Omental fat pad (tissue), 4 donors: ENCODE measurements around the gene COX7B2. TPM values are rescaled to one million over a fixed set of nuclear protein-coding genes. Genes with fewer than 3 reads are reported as not detected.

ENCODE experiments used
- ATAC-seq: fragments of 150-250 bp; one replicate; pipeline ENCODE4 v1.9.1; 2016; ENCODE audit warnings: mild to moderate bottlenecking, moderate library complexity; ENCODE audit not compliant: low FRiP score
- DNase-seq: peaks from one replicate; pipeline ENCODE4 v3.0.0-alpha.2; 2019; ENCODE audit warnings: low spot score
- CTCF ChIP-seq, 3 donors: fragments of 450-650 bp; IDR thresholded peaks; one replicate each; pipeline ENCODE4 v1.5.1; 2016 to 2017; ENCODE audit warnings: antibody characterized with exemption in 3 of 3, mild to moderate bottlenecking in 3 of 3, moderate library complexity in 2 of 3
- total RNA-seq, 4 donors: library from RNA; depleted of rRNA; stranded (reverse); fragments of >200 nt; gene quantifications; one replicate each; pipeline ENCODE4 v1.1.0, GENCODE V29; 2016

Gene COX7B2
- total RNA-seq, 4 donors from 2014 or later = not detected

- ATAC-seq = no peak
- no peak for TF ChIP-seq CTCF (IDR thresholded peaks at IDR 0.05)
- no peak for DNase-seq
These were observed 9.0 kb downstream of the COX7B2 start for GRCh38 chr4:46900082-46900481.

- no peak for DNase-seq
- TF ChIP-seq CTCF (IDR thresholded peaks at IDR 0.05) = no peak
- ATAC-seq = no peak
These were observed 14.2 kb downstream of the COX7B2 start for GRCh38 chr4:46894826-46895225.

GRCh38 chr4:46890056-46890455, 19.0 kb downstream of the COX7B2 start:
- DNase-seq (no peak), ATAC-seq (no peak)
- no peak for TF ChIP-seq CTCF (IDR thresholded peaks at IDR 0.05)

- DNase-seq = no peak
These were observed 19.6 kb downstream of the COX7B2 start for GRCh38 chr4:46889410-46889809.

GRCh38 chr4:46886711-46887110, 22.3 kb downstream of the COX7B2 start:
- DNase-seq (no peak), ATAC-seq (no peak)
- no peak for TF ChIP-seq CTCF (IDR thresholded peaks at IDR 0.05)

More at GRCh38 chr4:46889410-46889809, 19.6 kb downstream of the COX7B2 start:
- ATAC-seq = no peak
- TF ChIP-seq CTCF (IDR thresholded peaks at IDR 0.05) = no peak

GRCh38 chr4:46878641-46879040, 30.4 kb downstream of the COX7B2 start:
- no peak for DNase-seq
- no peak for TF ChIP-seq CTCF (IDR thresholded peaks at IDR 0.05)
- ATAC-seq = no peak

GRCh38 chr4:46874811-46875210, 34.2 kb downstream of the COX7B2 start:
- no peak for DNase-seq
- TF ChIP-seq CTCF (IDR thresholded peaks at IDR 0.05) = no peak
- ATAC-seq = no peak
